Osteoblast (primary cell): ENCODE results near the gene TMEM147. TPM values are rescaled to one million over a fixed set of nuclear protein-coding genes. Genes with fewer than 3 reads are reported as not detected.

Experiments used
- DNase-seq: peaks from one replicate; pipeline ENCODE4 v3.0.0; 2011; ENCODE audit warnings: low spot score, mixed read lengths; ENCODE audit not compliant: insufficient read length; ENCODE audit errors: missing footprints
- H2AFZ ChIP-seq: 2 replicates; pipeline ENCODE4 v1.6.0; 2011; ENCODE audit warnings: mild to moderate bottlenecking, low read length
- H3K27ac ChIP-seq: 2 replicates; pipeline ENCODE4 v1.5.1; 2011; ENCODE audit warnings: mild to moderate bottlenecking, low read depth, low read length, moderate library complexity
- H3K27me3 ChIP-seq: 2 replicates; pipeline ENCODE4 v1.6.0; 2012; ENCODE audit warnings: mild to moderate bottlenecking, control low read depth, inconsistent platforms, low read length, moderate library complexity; ENCODE audit not compliant: insufficient read depth
- H3K36me3 ChIP-seq: 2 replicates; pipeline ENCODE4 v1.5.1; 2011; ENCODE audit warnings: mild to moderate bottlenecking, low read length, control low read depth, moderate library complexity; ENCODE audit not compliant: insufficient read depth
- H3K4me1 ChIP-seq: 2 replicates; pipeline ENCODE4 v1.5.1; 2011; ENCODE audit warnings: mild to moderate bottlenecking, low read length, control low read depth, moderate library complexity; ENCODE audit not compliant: insufficient read depth
- H3K4me2 ChIP-seq: 2 replicates; pipeline ENCODE4 v1.6.0; 2011; ENCODE audit warnings: mild to moderate bottlenecking, low read length; ENCODE audit not compliant: insufficient read depth
- H3K4me3 ChIP-seq: fragments of 200-600 bp; sonication (generic); 3 replicates; pipeline ENCODE4 v1.5.1; 2012; ENCODE audit warnings: mild to moderate bottlenecking, low read length, inconsistent platforms; ENCODE audit not compliant: insufficient read depth
- H3K79me2 ChIP-seq: 2 replicates; pipeline ENCODE4 v1.6.0; 2012; ENCODE audit warnings: mild to moderate bottlenecking, low read length, control low read depth, inconsistent platforms; ENCODE audit not compliant: insufficient read depth
- H3K9me3 ChIP-seq: 2 replicates; pipeline ENCODE4 v1.5.1; 2011; ENCODE audit warnings: low read depth, low read length, control low read depth
- H4K20me1 ChIP-seq: 2 replicates; pipeline ENCODE4 v1.6.0; 2012; ENCODE audit warnings: mild to moderate bottlenecking, low read length, control low read depth; ENCODE audit not compliant: insufficient read depth
- CTCF ChIP-seq: IDR thresholded peaks from 2 replicates; pipeline ENCODE4 v1.5.1; 2011; ENCODE audit warnings: mild to moderate bottlenecking, low read depth, low read length, moderate library complexity; ENCODE audit errors: extremely low read depth
- total RNA-seq: library from RNA; depleted of rRNA; stranded (reverse); fragments of >200 nt; gene quantifications from 2 replicates; pipeline ENCODE4 v1.2.3, GENCODE V29; 2012

Gene TMEM147
- total RNA-seq, 1 donor: 98.8 TPM

GRCh38 chr19:35563207-35563829 lies 17.9 kb downstream of the TMEM147 start, which contains the start of gene ATP4A:
Gene ATP4A, minus strand, starts transcription at chr19:35563658. Its CDS starts 29 bp downstream, at chr19:35563629.
- Histone ChIP-seq H3K4me3 (no peak within 1 kb of the TSS), H3K4me2 (no peak within 1 kb of the TSS), H4K20me1 (no peaks in the 10 kb centered on the region), H3K27me3 (peaks cover 10% of the 10 kb centered on the region), H3K27ac (no peak within 1 kb of the TSS), H3K36me3 (no peaks in the 10 kb centered on the region), H3K4me1 (no peaks in the 10 kb centered on the region), H3K79me2 (no peaks in the 10 kb centered on the region), H3K9me3 (no peaks in the 10 kb centered on the region), H2AFZ (no peak within 1 kb of the TSS)
- DNase-seq: peak; percentile 63
- no peak for TF ChIP-seq CTCF

GRCh38 chr19:35565016-35565856 lies 19.8 kb downstream of the TMEM147 start:
- H3K4me1 ChIP-seq: no peaks in the 10 kb centered on the region
- no peak overlapping the region for H2AFZ ChIP-seq
- no peak overlapping the region for H3K4me3 ChIP-seq
- H3K79me2 ChIP-seq: no peaks in the 10 kb centered on the region
- peak; percentile 35 for DNase-seq
- no peaks in the 10 kb centered on the region for H3K36me3 ChIP-seq
- peaks cover 3% of the 10 kb centered on the region for H3K27me3 ChIP-seq
- no peak overlapping the region for H3K4me2 ChIP-seq
- TF ChIP-seq CTCF: no peak
- no peaks in the 10 kb centered on the region for H4K20me1 ChIP-seq
- H3K9me3 ChIP-seq: no peaks in the 10 kb centered on the region
- H3K27ac ChIP-seq: no peak overlapping the region

GRCh38 chr19:35566738-35567137 lies 21.3 kb downstream of the TMEM147 start:
- Histone ChIP-seq H2AFZ (no peak overlapping the region), H3K79me2 (no peaks in the 10 kb centered on the region), H3K4me2 (no peak overlapping the region), H4K20me1 (no peaks in the 10 kb centered on the region), H3K27ac (no peak overlapping the region), H3K4me3 (no peak overlapping the region), H3K36me3 (no peaks in the 10 kb centered on the region), H3K9me3 (no peaks in the 10 kb centered on the region), H3K27me3 (peaks cover 8% of the 10 kb centered on the region), H3K4me1 (no peaks in the 10 kb centered on the region)
- DNase-seq: no peak
- no peak for TF ChIP-seq CTCF

GRCh38 chr19:35569281-35569781 lies 23.9 kb downstream of the TMEM147 start:
- no peak for DNase-seq
- no peak overlapping the region for H3K4me3 ChIP-seq
- H3K36me3 ChIP-seq: no peaks in the 10 kb centered on the region
- no peak overlapping the region for H2AFZ ChIP-seq
- H3K4me1 ChIP-seq: no peaks in the 10 kb centered on the region
- H3K27me3 ChIP-seq: peaks cover 8% of the 10 kb centered on the region
- H3K79me2 ChIP-seq: no peaks in the 10 kb centered on the region
- H3K9me3 ChIP-seq: no peaks in the 10 kb centered on the region
- H3K27ac ChIP-seq: no peak overlapping the region
- no peak overlapping the region for H3K4me2 ChIP-seq
- no peak for TF ChIP-seq CTCF
- no peaks in the 10 kb centered on the region for H4K20me1 ChIP-seq
